ENCODE measurements around the gene CALR.
"Not testable (repeated sequence)": the region's sequence is repeated elsewhere in the genome, so short reads cannot be mapped to it uniquely, and the experiment has no call there.

The CALR gene

GRCh38 chr19:12953799-12954611 lies 15.6 kb downstream of the CALR start:
- no peak for DNase-seq

GRCh38 chr19:12954612-12954962 lies 16.2 kb downstream of the CALR start:
- DNase-seq, result no peak

DNA sequence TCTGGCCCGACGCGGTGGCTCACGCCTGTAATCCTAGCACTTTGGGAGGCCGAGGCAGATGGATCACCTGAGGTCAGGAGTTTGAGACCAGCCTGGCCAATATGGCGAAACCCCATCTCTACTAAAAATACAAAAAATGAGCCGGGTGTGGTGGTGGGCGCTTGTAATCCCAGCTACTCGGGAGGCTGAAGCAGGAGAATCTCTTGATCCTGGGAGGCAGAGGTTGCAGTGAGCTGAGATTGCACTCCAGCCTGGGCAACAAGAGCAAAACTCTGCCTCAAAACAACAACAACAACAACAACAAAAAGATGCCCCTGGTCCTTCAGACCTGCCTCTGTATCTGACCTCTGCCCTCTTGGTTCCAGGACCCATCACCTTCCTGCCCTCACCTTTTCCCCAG lies 17.2 kb downstream of the CALR start:
- DNase-seq, result not testable (repeated sequence)

- DNase-seq, result no peak
Observed at GRCh38 chr19:12955996-12956395, 17.6 kb downstream of the CALR start.

- DNase-seq, result peak; percentile 94
Observed at GRCh38 chr19:12956446-12957388, 18.3 kb downstream of the CALR start, which contains the start of gene GADD45GIP1. Gene GADD45GIP1 (minus strand): TSS chr19:12957223. CDS start chr19:12957212, 11 bp downstream.

- DNase-seq, result not testable (repeated sequence)
Observed at GRCh38 chr19:12957389-12957952, 19.1 kb downstream of the CALR start.

DNA sequence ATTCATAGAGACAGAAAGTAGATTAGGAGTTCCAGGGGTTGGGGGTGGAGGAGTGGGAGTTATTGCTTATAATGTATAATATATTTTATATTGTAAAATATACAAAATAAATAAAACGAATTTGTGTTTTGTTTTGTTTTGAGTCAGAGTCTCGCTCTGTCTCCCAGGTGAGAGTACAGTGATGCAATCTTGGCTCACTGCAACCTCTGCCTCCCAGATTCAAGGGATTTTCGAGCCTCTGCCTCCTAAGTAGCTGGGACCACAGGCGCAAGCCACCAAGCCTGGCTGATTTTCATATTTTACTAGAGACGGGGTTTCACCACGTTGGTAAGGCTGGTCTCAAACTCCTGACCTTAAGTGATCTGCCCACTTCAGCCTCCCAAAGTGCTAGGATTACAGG lies 21.1 kb downstream of the CALR start:
- no peak for DNase-seq

DNA sequence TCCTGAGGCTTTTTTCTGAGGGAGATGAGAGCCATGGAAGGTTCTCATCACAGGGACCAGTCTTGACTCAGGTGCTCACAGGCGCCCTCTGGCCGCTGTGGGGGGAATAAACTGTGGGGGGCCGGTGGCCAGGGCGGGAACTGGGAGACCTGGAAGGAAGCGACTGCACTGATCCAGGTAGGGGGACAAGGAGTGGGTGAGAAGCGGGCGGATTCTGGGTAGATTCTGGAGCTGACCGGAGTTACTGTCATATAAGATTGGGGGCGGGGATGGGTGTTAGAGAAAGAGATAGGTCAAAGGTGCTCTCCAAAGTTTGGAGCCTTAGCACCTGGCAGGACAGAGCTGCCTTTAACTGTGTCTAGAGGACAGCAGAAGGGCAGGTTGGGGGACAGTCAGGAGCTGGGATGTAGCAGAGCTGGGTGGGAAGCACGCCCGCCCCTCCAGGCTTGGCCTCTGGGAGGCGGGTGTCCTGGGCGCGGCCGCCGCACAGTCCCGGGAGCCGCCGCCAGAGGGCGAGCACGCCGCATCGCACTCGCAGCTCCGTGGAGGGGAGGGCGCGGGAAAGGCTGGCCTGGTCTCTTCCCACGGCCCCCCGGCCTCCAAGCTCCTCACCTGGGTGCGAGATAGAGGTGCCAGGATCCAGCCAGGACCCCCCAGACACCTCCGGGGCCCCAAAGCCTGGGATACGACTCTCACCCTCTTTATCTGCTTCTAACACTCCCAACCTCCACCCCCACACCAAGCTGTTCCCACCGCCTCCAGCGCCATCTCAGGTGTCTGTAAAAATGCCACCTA lies 26.8 kb downstream of the CALR start:
- DNase-seq, result peak; percentile 93

GRCh38 chr19:12965812-12966135 lies 27.4 kb downstream of the CALR start:
- DNase-seq, result no peak

GRCh38 chr19:12967907-12968306 lies 29.5 kb downstream of the CALR start:
- no peak for DNase-seq

DNA sequence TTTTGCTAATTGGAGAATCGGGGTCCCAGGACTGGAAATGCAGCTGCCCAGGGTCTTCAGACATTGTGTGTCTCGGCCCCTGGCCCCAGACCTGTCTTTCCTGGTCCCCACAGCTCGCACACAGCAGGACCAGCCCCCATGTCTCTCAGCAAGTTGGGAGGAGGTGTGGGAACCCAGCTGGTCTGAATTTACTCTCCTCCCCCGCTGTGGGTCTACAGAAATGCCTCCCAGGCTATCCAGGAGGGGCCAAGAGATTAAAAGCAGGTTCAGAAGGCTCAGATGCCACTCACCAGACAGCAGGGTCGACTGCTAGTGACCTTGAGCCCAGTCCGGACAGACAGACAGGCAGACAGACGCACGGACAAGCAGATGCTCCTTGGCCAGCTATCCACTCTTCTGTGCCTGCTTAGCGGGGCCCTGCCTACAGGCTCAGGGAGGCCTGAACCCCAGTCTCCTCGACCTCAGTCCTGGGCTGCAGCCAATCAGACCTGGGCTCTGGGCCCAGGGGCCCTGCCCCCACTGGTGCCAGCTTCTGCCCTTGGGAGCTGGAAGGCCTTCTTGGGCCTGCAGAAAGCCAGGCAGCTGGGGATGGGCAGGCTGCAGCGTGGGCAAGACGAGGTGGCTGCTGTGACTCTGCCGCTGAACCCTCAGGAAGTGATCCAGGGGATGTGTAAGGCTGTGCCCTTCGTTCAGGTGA lies 31.0 kb downstream of the CALR start, which contains the start of gene DAND5:
TSS of gene DAND5 (plus strand) at position 285 of the 697 bp plus-strand sequence. CDS start at position 370, 85 bp downstream.
- DNase-seq, result no peak

GRCh38 chr19:12970070-12970820 lies 31.8 kb downstream of the CALR start:
- no peak for DNase-seq

- no peak for DNase-seq
Observed at GRCh38 chr19:12973236-12973635, 34.8 kb downstream of the CALR start.

DNA sequence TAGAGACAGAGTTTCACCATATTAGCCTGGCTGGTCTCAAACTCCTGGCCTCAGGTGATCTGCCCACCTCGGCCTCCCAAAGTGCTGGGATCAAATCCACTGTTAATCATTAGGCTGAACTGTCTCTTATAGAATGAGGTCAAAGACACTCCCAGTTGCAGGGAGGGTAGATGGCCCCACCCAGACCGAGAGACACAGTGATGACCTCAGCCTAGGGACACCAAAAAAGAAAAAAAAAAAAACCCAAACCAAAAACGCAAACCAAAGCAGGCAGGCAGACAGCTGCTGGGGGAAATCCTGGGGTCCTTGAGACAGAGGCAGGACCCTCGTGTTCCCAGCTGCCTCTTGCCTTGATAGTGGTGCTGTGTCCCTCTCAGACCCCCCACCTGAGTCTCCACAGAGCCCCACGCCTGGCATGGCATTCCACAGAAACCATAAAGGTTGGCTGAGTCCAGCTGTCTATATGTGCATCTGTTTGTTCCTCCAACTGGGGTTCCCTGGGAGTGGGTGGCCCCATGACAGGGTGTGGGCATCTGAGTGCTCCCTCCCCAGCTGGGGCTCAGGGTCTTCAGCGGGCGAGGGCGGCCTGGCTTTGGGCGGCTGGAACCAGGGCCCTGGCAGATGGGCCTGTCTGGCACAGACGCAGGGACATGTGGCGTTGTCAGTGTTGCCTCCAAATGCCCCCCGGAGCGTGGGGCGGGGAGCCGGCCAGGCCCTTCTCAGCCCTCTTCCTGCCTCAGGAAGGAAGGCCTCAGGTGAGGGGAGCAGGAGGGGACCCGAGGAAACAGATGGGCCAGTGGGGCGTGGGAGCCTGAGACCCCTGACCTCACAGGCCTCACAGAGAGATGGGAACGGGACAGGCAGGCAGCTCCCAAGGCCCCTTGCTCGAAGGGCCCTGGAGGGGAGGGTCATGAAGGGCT lies 36.2 kb downstream of the CALR start:
- no peak for DNase-seq

DNA sequence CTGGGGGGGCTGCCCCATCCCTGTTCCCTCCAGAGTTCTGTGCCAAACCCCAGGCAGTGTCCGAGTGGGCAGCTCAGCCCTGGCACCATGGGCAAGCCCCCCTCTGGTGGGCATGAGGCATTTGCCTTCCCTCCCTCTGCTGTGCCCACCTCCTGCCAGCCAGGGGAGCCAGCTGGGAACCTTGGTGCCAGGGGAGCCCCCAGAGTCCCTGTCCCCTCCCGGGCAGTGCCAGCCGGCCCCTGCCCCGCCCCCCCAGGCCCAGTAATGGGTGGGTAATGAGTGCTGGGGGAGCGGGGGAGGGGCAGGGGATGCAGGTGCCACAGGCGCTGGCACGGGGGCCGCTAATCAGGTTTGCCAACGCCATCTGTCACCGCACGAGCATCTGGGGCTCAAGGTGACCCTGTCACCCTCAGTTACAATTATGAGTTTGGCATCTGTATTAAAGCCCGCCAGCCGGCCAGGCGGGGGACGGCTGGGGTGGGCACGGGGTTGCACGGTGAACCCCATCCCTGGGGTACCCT lies 36.9 kb downstream of the CALR start:
- DNase-seq, result no peak

DNA sequence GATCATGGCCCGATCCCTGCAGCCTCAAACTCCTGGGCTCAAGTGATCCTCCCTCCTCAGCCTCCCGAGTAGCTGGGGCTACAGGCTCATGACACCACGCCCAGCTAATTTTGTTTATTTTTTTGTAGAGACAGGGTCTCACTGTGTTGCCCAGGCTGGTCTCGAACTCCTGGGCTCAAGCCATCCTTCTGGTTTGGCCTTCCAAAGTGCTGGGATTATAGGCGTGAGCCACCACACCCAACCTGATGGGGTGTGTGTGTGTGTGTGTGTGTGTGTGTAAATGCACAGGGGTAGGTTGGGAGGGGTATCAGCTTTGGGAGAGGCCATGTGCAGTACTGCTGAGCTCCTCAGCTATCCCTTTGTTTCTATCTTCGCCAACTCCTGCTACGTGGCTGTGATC lies 37.7 kb downstream of the CALR start:
- not testable (repeated sequence) for DNase-seq

DNA sequence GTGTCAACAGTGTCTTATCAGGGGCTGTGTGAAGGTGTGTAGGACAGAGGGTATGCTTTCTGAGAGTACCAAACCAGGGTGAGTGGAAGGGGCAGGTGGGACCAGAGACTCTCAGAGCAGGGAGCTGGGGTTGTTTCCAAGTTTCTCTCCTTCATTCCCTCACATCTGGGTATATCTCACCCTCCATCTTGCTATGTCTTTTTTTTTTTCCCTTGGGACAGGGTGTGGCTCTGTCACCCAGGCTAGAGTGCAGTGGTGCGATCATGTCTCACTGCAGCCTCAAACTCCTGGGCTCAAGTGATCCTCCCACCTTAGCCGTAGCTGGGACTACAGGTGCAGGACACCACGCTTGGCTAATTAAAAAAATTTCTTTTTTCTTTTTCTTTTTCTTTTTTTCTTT lies 41.6 kb downstream of the CALR start:
- no peak for DNase-seq

- no peak for DNase-seq
Observed at GRCh38 chr19:12982648-12983047, 44.2 kb downstream of the CALR start.

GRCh38 chr19:12983091-12983490 lies 44.7 kb downstream of the CALR start:
- no peak for DNase-seq
